IMR-90 (cell line): ENCODE measurements around the gene PPP2R1B.

ENCODE experiments used
- BHLHE40 ChIP-seq: fragments of 150-350 bp; IDR thresholded peaks from 2 replicates; pipeline ENCODE4 v1.6.1; 2016; ENCODE audit warnings: mild to moderate bottlenecking, low read depth, low read length
- CEBPB ChIP-seq: IDR thresholded peaks from 2 replicates; pipeline ENCODE4 v1.6.1; 2012; ENCODE audit warnings: low read depth, low read length, improper control_type of control experiment
- MAFK ChIP-seq: IDR thresholded peaks from 2 replicates; pipeline ENCODE4 v1.6.1; 2012; ENCODE audit warnings: low read depth, low read length, improper control_type of control experiment
- POLR2A ChIP-seq: IDR thresholded peaks from 2 replicates; pipeline ENCODE4 v1.6.1; 2012; ENCODE audit warnings: mild to moderate bottlenecking, low read depth, low read length
- RCOR1 ChIP-seq: IDR thresholded peaks from 2 replicates; pipeline ENCODE4 v1.6.1; 2012; ENCODE audit warnings: mild to moderate bottlenecking, low read length, improper control_type of control experiment; ENCODE audit not compliant: insufficient replicate concordance
- TF ChIP-seq, protein P1 (sequence below): conservative IDR thresholded peaks from 2 replicates; pipeline ENCODE4 v1.5.1; 2012; ENCODE audit warnings: mild to moderate bottlenecking, low read depth, low read length, improper control_type of control experiment
- TF ChIP-seq, protein P2 (sequence below): fragments of 150-350 bp; IDR thresholded peaks from 2 replicates; pipeline ENCODE4 v1.6.1; 2016; ENCODE audit warnings: low read depth, mild to moderate bottlenecking, low read length, moderate library complexity, borderline replicate concordance

DNA sequence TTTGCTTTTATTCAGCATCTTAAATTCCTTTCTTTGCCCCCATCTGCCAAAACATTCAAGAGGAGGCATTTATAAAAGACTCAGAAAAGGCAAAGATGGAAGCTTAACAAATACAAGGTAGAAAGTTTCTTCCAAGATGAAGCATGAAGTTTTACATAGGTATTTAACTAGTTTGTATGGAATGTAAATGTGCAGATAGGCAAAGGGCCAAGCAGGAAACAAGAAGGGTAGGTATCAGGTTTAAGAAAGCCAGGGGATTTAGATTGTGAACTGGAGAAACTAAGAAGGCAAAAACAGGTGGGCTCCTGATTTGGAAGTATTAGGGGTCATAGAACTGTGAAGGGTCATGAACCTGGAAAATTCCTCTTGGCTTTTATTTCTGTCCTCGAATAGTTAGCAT lies 62.6 kb downstream of the PPP2R1B start:
- TF ChIP-seq, protein P1, sequence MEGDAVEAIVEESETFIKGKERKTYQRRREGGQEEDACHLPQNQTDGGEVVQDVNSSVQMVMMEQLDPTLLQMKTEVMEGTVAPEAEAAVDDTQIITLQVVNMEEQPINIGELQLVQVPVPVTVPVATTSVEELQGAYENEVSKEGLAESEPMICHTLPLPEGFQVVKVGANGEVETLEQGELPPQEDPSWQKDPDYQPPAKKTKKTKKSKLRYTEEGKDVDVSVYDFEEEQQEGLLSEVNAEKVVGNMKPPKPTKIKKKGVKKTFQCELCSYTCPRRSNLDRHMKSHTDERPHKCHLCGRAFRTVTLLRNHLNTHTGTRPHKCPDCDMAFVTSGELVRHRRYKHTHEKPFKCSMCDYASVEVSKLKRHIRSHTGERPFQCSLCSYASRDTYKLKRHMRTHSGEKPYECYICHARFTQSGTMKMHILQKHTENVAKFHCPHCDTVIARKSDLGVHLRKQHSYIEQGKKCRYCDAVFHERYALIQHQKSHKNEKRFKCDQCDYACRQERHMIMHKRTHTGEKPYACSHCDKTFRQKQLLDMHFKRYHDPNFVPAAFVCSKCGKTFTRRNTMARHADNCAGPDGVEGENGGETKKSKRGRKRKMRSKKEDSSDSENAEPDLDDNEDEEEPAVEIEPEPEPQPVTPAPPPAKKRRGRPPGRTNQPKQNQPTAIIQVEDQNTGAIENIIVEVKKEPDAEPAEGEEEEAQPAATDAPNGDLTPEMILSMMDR, result no peak
- TF ChIP-seq, protein P2, sequence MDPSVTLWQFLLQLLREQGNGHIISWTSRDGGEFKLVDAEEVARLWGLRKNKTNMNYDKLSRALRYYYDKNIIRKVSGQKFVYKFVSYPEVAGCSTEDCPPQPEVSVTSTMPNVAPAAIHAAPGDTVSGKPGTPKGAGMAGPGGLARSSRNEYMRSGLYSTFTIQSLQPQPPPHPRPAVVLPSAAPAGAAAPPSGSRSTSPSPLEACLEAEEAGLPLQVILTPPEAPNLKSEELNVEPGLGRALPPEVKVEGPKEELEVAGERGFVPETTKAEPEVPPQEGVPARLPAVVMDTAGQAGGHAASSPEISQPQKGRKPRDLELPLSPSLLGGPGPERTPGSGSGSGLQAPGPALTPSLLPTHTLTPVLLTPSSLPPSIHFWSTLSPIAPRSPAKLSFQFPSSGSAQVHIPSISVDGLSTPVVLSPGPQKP, result no peak
- TF ChIP-seq RCOR1 (no peak), POLR2A (no peak), BHLHE40 (no peak), CEBPB (no peak), MAFK (no peak)
